HepG2 (cell line): ENCODE results near the gene GPN1. TPM values are rescaled to one million over a fixed set of nuclear protein-coding genes. Genes with fewer than 3 reads are reported as not detected.

Experiments used
- AKAP8 ChIP-seq: sonication (generic); formaldehyde crosslinking; IDR thresholded peaks from 2 replicates; pipeline ENCODE4 v1.5.1; 2020; ENCODE audit warnings: mild to moderate bottlenecking, missing genetic modification reagents
- GTF2F1 ChIP-seq: fragments of 150-350 bp; IDR thresholded peaks from 2 replicates; pipeline ENCODE4 v1.6.1; 2014; ENCODE audit warnings: low read length
- KLF9 ChIP-seq: IDR thresholded peaks from 2 replicates; pipeline ENCODE4 v1.6.1; 2016; ENCODE audit warnings: low read depth
- MBD4 ChIP-seq: IDR thresholded peaks from 2 replicates; pipeline ENCODE4 v1.6.1; 2012; ENCODE audit warnings: low read length, inconsistent platforms, borderline replicate concordance
- NAIF1 ChIP-seq: sonication (generic); formaldehyde crosslinking; IDR thresholded peaks from 2 replicates; pipeline ENCODE4 v1.5.0; 2020; ENCODE audit warnings: mild to moderate bottlenecking, missing genetic modification reagents, borderline replicate concordance
- NFYC ChIP-seq: IDR thresholded peaks from 2 replicates; pipeline ENCODE4 v1.6.1; 2016; ENCODE audit warnings: missing genetic modification reagents, missing compliant biosample characterization
- RBAK ChIP-seq: sonication (generic); formaldehyde crosslinking; IDR thresholded peaks from 2 replicates; pipeline ENCODE4 v1.5.1; 2020; ENCODE audit warnings: mild to moderate bottlenecking, missing genetic modification reagents
- SALL2 ChIP-seq: sonication (generic); formaldehyde crosslinking; IDR thresholded peaks from 2 replicates; pipeline ENCODE4 v1.8.1; 2023; ENCODE audit warnings: mild to moderate bottlenecking, missing genetic modification reagents, inconsistent platforms
- SCMH1 ChIP-seq: sonication (generic); formaldehyde crosslinking; IDR thresholded peaks from 2 replicates; pipeline ENCODE4 v1.9.0; 2021; ENCODE audit warnings: missing genetic modification reagents, mild to moderate bottlenecking, borderline replicate concordance
- SP140L ChIP-seq: sonication (generic); formaldehyde crosslinking; IDR thresholded peaks from 2 replicates; pipeline ENCODE4 v1.4.0; 2020; ENCODE audit warnings: missing genetic modification reagents, borderline replicate concordance
- ZBTB7B ChIP-seq: sonication (generic); formaldehyde crosslinking; IDR thresholded peaks from 2 replicates; pipeline ENCODE4 v1.4.0; 2020; ENCODE audit warnings: missing genetic modification reagents
- ZFP36L1 ChIP-seq: sonication (generic); formaldehyde crosslinking; IDR thresholded peaks from 2 replicates; pipeline ENCODE4 v1.8.0; 2022; ENCODE audit warnings: mild to moderate bottlenecking, missing genetic modification reagents, moderate library complexity
- ZNF17 ChIP-seq: sonication (generic); formaldehyde crosslinking; IDR thresholded peaks from 2 replicates; pipeline ENCODE4 v1.5.0; 2020; ENCODE audit warnings: mild to moderate bottlenecking, missing genetic modification reagents
- ZNF180 ChIP-seq: sonication (generic); formaldehyde crosslinking; IDR thresholded peaks from 2 replicates; pipeline ENCODE4 v1.4.0; 2020; ENCODE audit warnings: low read depth, missing genetic modification reagents, borderline replicate concordance
- ZNF235 ChIP-seq: sonication (generic); formaldehyde crosslinking; IDR thresholded peaks from 2 replicates; pipeline ENCODE4 v1.8.1; 2023; ENCODE audit warnings: mild to moderate bottlenecking, missing genetic modification reagents, borderline replicate concordance
- ZNF30 ChIP-seq: sonication (generic); formaldehyde crosslinking; IDR thresholded peaks from 2 replicates; pipeline ENCODE4 v1.5.0; 2020; ENCODE audit warnings: mild to moderate bottlenecking, missing genetic modification reagents
- ZNF333 ChIP-seq: sonication (generic); formaldehyde crosslinking; IDR thresholded peaks from 2 replicates; pipeline ENCODE4 v1.4.0; 2020; ENCODE audit warnings: mild to moderate bottlenecking, missing genetic modification reagents, borderline replicate concordance
- ZNF766 ChIP-seq: sonication (generic); formaldehyde crosslinking; IDR thresholded peaks from 2 replicates; pipeline ENCODE4 v1.5.0; 2020; ENCODE audit warnings: missing genetic modification reagents, borderline replicate concordance
- ZNF777 ChIP-seq: sonication (generic); formaldehyde crosslinking; IDR thresholded peaks from 2 replicates; pipeline ENCODE4 v1.4.0; 2020; ENCODE audit warnings: missing genetic modification reagents
- ZNF781 ChIP-seq: sonication (generic); formaldehyde crosslinking; IDR thresholded peaks from 2 replicates; pipeline ENCODE4 v1.5.1; 2020; ENCODE audit warnings: borderline replicate concordance, mild to moderate bottlenecking, missing genetic modification reagents; ENCODE audit errors: not compliant biosample characterization
- ZSCAN20 ChIP-seq: sonication (generic); formaldehyde crosslinking; IDR thresholded peaks from 2 replicates; pipeline ENCODE4 v1.4.0; 2020; ENCODE audit warnings: missing genetic modification reagents, mild to moderate bottlenecking, borderline replicate concordance
- polyA plus RNA-seq, 8 experiments: library from polyadenylated mRNA; depleted of rRNA in 3 of 8; stranded (reverse) in 7 of 8; unstranded in 1 of 8; fragments of >200 nt; fragmentation: Illumina TruSeq in 4 of 8; extraction: Trizol in 4 of 8; gene quantifications; 2 replicates each; pipeline versions ENCODE4 v1.2.1 to v1.2.3, GENCODE V29; 2011 to 2016; ENCODE audit warnings: low read depth in 4 of 8, missing spikeins in 1 of 8, mixed read lengths in 1 of 8; ENCODE audit not compliant: insufficient read depth in 1 of 8
- total RNA-seq, 5 experiments: library from RNA; depleted of rRNA; stranded (reverse); fragments of >200 nt; fragmentation: Illumina TruSeq; extraction: Trizol; gene quantifications; 2 replicates each; pipeline ENCODE4 v1.2.3, GENCODE V29; 2016; ENCODE audit warnings: low read depth in 1 of 5
- TF ChIP-seq, protein P1 (sequence below): sonication (generic); formaldehyde crosslinking; IDR thresholded peaks from 2 replicates; pipeline ENCODE4 v1.5.0; 2020; ENCODE audit warnings: mild to moderate bottlenecking, low read depth, missing genetic modification reagents, borderline replicate concordance
- TF ChIP-seq, protein P2 (sequence below): sonication (generic); formaldehyde crosslinking; IDR thresholded peaks from 2 replicates; pipeline ENCODE4 v1.5.0; 2020; ENCODE audit warnings: missing genetic modification reagents
- TF ChIP-seq, protein P3 (sequence below): sonication (generic); formaldehyde crosslinking; IDR thresholded peaks from 2 replicates; pipeline ENCODE4 v1.5.1; 2020; ENCODE audit warnings: missing genetic modification reagents, mild to moderate bottlenecking, borderline replicate concordance
- TF ChIP-seq, protein P4 (sequence below): sonication (generic); formaldehyde crosslinking; IDR thresholded peaks from 2 replicates; pipeline ENCODE4 v1.4.0; 2020; ENCODE audit warnings: mild to moderate bottlenecking, low read depth, missing genetic modification reagents
- TF ChIP-seq, protein P5 (sequence below): sonication (generic); formaldehyde crosslinking; IDR thresholded peaks from 2 replicates; pipeline ENCODE4 v1.8.0; 2022; ENCODE audit warnings: missing genetic modification reagents, mild to moderate bottlenecking, inconsistent platforms, borderline replicate concordance

Gene GPN1
- total and polyA plus RNA-seq, 2 of the 13 experiments (the other 11 are each of a cell fraction or from before 2014, with no cell fraction given), result 54.5 to 62.7 TPM

DNA sequence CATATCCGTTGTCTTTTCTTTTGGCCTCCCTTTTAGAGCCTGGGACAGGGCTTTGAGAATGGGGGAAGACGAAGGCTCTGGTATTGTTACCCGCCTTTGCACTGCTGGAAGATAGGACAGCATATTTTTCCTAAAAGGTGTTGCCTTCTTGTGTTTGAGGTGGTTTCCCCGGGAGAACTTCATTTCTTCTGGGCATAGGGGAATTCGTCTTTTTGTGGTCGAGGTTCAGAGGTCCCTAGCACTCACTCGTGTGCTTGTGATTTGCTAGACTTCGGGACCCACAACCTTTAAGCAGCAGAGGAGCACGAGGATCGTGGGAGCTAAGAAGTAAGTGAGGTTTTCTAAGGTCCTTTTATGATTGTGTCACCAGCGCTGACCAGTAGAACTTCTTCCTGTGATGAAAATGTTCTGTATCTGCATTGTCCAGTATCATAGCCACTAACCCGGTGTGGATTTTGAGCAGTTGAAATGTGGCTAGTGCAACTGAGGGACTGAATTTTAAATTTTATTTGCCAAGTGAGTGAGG lies 45.4 kb upstream of the GPN1 start (continued):
- TF ChIP-seq ZNF235 (CRISPR knock-in tag) (peak; percentile 2; the same call in 1 of the 2 replicates), NAIF1 (CRISPR knock-in tag) (0 out of 2 replicates have a peak, but pooled peaks have one; percentile 41), ZNF30 (CRISPR knock-in tag) (no peak), SP140L (CRISPR knock-in tag) (no peak), SALL2 (CRISPR knock-in tag) (no peak), NFYC (no peak), SCMH1 (CRISPR knock-in tag) (no peak), ZNF180 (CRISPR knock-in tag) (no peak), RBAK (CRISPR knock-in tag) (no peak), ZNF781 (CRISPR knock-in tag) (no peak), ZBTB7B (CRISPR knock-in tag) (no peak), ZSCAN20 (CRISPR knock-in tag) (no peak), ZNF17 (CRISPR knock-in tag) (0 out of 2 replicates have a peak, but pooled peaks have one; percentile 47), MBD4 (peak; percentile 57; the same call in 1 of the 2 replicates), ZNF333 (no peak), GTF2F1 (no peak), ZNF777 (no peak), ZNF766 (CRISPR knock-in tag) (no peak), KLF9 (CRISPR knock-in tag) (no peak), ZFP36L1 (CRISPR knock-in tag) (0 out of 2 replicates have a peak, but pooled peaks have one; percentile 16), AKAP8 (CRISPR knock-in tag) (no peak)
- TF ChIP-seq, protein P1, sequence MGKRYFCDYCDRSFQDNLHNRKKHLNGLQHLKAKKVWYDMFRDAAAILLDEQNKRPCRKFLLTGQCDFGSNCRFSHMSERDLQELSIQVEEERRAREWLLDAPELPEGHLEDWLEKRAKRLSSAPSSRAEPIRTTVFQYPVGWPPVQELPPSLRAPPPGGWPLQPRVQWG (CRISPR knock-in tag), result no peak
- TF ChIP-seq, protein P2, sequence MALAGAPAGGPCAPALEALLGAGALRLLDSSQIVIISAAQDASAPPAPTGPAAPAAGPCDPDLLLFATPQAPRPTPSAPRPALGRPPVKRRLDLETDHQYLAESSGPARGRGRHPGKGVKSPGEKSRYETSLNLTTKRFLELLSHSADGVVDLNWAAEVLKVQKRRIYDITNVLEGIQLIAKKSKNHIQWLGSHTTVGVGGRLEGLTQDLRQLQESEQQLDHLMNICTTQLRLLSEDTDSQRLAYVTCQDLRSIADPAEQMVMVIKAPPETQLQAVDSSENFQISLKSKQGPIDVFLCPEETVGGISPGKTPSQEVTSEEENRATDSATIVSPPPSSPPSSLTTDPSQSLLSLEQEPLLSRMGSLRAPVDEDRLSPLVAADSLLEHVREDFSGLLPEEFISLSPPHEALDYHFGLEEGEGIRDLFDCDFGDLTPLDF (CRISPR knock-in tag), result peak; percentile 45; the same call in 1 of the 2 replicates
- TF ChIP-seq, protein P3, sequence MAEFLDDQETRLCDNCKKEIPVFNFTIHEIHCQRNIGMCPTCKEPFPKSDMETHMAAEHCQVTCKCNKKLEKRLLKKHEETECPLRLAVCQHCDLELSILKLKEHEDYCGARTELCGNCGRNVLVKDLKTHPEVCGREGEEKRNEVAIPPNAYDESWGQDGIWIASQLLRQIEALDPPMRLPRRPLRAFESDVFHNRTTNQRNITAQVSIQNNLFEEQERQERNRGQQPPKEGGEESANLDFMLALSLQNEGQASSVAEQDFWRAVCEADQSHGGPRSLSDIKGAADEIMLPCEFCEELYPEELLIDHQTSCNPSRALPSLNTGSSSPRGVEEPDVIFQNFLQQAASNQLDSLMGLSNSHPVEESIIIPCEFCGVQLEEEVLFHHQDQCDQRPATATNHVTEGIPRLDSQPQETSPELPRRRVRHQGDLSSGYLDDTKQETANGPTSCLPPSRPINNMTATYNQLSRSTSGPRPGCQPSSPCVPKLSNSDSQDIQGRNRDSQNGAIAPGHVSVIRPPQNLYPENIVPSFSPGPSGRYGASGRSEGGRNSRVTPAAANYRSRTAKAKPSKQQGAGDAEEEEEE (CRISPR knock-in tag), result no peak
- TF ChIP-seq, protein P4, sequence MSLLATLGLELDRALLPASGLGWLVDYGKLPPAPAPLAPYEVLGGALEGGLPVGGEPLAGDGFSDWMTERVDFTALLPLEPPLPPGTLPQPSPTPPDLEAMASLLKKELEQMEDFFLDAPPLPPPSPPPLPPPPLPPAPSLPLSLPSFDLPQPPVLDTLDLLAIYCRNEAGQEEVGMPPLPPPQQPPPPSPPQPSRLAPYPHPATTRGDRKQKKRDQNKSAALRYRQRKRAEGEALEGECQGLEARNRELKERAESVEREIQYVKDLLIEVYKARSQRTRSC (CRISPR knock-in tag), result no peak
- TF ChIP-seq, protein P5, sequence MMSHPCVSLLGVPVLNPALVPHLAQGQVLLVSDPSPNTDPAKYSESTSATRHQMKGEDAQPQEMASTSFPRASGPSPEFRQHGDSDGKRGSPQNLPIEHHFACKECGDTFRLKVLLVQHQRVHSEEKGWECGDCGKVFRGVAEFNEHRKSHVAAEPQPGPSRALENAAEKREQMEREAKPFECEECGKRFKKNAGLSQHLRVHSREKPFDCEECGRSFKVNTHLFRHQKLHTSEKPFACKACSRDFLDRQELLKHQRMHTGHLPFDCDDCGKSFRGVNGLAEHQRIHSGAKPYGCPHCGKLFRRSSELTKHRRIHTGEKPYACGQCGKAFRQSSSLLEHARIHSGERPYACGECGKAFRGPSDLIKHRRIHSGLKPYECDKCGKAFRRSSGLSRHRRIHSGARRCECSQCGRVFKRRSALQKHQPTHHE (CRISPR knock-in tag), result 0 out of 2 replicates have a peak, but pooled peaks have one; percentile 1
